GM21825 (cell line): Measurements from ENCODE around the gene WHAMM.
"Not testable (repeated sequence)": the region's sequence is repeated elsewhere in the genome, so short reads cannot be mapped to it uniquely, and the experiment has no call there.

Experiments
- ATAC-seq: cut with Tn5 transposase; IDR thresholded peaks from one replicate; pipeline ENCODE4 v1.9.1; 2021; ENCODE audit warnings: mild to moderate bottlenecking, moderate library complexity; ENCODE audit not compliant: unreplicated experiment

WHAMM gene, protein sequence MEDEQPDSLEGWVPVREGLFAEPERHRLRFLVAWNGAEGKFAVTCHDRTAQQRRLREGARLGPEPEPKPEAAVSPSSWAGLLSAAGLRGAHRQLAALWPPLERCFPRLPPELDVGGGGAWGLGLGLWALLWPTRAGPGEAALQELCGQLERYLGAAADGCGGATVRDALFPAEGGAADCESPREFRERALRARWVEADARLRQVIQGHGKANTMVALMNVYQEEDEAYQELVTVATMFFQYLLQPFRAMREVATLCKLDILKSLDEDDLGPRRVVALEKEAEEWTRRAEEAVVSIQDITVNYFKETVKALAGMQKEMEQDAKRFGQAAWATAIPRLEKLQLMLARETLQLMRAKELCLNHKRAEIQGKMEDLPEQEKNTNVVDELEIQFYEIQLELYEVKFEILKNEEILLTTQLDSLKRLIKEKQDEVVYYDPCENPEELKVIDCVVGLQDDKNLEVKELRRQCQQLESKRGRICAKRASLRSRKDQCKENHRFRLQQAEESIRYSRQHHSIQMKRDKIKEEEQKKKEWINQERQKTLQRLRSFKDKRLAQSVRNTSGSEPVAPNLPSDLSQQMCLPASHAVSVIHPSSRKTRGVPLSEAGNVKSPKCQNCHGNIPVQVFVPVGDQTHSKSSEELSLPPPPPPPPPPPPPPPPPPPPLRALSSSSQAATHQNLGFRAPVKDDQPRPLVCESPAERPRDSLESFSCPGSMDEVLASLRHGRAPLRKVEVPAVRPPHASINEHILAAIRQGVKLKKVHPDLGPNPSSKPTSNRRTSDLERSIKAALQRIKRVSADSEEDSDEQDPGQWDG

DNA sequence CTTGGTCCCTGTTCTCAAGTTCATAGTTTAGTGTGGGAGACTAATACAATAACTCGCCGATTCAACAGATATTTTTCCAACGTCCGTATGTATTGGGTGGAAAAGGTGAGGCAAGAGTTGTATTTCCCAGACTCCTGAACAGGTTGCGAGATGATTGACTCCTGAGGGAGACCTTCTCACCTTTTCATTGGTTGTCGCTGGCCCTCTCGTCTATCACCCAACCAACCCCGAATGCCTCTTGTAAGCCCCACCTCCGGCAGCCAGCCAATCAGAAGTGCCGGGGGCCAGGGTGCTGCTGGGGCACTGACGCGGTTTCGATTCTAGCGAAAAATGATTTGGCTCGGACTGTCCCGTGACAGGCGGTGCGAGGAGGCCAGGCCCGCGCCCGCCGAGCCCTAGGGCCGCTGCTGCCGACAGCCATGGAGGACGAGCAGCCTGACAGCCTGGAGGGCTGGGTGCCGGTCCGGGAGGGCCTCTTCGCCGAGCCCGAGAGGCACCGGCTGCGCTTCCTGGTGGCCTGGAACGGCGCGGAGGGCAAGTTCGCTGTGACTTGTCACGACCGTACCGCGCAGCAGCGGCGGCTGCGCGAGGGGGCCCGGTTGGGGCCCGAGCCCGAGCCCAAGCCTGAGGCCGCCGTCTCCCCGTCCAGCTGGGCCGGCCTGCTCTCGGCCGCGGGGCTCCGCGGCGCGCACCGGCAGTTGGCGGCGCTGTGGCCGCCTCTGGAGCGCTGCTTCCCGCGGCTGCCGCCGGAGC is at the start of gene WHAMM:
WHAMM (plus strand) TSS at position 321 of the 753 bp plus-strand sequence; CDS start at position 420, 99 bp downstream.
- ATAC-seq, result peak; percentile 78

DNA sequence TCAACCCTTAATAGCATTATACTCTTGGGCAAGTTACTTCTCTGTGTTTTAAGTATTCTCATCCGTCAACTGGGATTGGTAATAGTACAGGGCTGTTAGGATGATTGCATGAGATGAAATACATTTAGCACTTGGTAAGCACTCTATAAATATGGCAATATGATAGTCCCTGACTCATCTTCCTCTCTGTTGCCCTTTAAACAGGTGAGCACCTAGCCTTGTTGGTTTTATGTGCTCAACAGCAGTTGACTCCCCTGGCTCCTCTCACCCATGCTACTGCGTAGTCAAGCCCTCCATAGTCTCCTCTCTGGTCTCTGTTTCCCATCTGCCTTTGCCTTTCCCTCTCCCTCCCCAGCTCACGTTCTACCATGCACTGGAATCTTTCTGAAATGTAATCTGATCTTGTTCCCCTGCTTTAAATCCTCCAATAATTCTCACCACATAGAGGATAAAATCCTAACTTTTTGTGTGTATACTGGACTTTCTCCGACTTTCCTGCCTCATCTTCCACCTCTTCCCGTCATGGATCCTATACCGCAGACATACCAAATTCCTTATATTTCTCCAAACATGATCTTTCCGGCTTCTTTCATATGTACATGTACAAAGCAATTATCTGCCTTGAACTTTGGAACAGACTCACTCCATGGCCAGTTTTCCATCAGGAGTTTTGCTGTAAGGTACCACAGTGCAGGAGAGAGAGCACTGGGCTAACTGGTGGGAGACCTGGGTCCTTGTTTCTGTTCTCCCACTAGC is 45.9 kb upstream of the WHAMM start:
- ATAC-seq, result no peak

DNA sequence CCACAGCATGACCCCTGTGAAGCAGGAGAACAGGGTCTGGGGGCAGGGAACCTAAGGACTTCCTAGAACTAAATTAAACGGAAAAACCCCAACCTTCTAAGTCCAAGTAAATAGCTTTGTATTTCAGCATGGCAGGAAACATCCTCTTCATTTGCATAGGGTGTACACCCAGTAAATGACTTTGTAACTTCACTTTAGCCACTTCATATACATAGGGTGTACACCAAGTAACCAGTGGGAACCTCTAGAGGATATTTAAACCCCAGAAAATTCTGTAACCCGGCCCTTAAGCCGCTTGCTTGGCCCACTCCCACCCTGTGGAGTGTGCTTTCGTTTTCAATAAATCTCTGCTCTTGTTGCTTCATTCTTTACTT is 45.3 kb upstream of the WHAMM start:
- ATAC-seq, result no peak

DNA sequence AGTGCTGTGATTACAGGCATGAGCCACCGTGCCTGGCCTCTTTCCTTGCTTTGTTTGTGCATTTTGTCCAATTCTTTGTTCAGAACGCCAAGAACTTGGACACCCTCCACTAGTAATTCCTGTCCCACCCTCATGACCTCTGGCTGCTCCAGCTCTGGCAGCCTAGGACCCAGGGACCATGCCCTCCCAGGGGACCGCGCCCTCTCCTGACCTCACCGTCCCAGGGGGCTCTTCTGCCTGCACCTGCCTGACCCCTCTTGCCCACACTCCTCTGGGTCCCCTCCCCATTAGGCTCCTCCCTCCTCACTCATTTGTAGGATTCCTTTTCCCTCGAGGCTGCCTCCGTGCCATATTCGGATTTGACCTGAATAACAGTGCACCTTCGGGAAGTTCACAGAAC is 44.7 kb upstream of the WHAMM start:
- no peak for ATAC-seq

DNA sequence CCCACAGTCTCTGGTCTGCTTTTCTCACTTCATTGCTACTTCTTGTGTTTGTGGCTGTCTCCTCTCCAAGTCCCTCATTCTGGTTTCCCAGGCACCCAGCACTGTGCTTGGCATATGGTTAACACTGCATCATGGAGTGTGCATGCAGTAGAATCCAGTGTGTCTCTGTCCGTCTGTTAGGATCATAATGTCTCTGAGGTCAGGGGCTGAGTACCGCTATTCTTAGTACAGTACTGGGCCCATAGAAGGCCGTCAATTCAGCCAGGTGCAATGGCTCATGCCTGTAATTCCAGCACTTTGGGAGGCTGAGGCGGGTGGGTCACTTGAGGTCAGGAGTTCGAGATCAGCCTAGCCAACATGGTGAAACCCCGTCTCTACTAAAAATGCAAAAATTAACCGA is 43.2 kb upstream of the WHAMM start:
- ATAC-seq, result not testable (repeated sequence)

DNA sequence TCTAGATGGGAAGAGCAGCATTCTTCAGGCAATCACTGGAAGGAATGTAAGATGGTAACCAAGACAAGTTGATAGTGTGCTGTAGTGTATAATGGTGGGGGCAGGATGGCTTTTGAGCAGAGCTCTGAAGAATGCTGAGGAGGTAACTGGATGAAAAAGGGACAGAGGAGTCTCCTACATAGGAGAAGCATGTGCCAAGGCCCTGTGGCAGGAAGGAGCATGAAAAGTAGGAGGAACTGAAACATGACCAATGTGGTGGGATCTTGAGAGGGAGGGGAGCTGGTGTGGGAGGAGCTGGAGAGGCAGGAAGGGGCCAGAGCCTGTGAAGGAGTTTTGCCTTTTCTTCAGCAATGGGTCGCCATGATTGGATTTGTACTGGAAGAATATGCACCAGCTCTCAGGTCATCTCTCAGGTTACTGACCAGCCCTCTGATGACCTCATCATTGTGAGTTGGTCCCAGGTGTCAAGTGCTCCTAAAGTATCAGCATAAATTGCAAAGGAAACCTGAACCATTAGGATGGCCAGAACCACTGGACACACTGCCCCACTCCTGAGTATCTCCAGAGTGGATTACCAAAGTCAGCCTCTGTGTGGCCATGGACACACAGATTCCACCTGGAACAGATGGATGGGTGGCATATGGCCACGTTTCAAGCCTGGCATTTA is 42.1 kb upstream of the WHAMM start:
- ATAC-seq, result no peak

DNA sequence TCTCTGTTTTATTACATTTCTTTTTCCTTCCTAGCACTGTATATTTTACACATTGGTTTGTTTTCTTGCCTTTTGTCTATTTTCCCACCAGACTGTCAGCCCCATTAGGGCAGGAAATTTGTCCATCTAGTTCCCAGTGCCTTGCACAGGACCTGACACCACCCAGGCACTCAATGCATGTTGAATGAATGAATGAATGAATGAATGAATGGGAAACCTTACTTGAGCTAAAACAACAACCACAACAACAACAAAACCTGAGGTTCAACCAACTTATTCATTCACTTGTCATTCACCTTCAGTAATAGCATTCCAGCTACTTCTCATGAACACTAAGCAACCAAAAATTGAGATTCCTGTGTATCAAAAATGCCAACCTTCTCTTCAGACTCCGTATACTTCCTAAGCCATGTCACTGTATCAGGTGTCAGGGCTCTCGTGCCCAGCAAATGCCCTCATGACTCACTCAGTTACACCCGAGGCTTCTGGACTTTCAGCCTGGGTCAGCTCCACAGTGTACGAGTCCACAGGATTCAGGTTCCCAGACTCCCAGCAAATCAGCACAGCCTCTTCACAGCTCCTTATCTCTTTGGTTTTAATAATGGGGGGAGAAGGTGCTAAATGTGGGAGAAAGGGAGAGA is 40.9 kb upstream of the WHAMM start:
- ATAC-seq, result no peak

DNA sequence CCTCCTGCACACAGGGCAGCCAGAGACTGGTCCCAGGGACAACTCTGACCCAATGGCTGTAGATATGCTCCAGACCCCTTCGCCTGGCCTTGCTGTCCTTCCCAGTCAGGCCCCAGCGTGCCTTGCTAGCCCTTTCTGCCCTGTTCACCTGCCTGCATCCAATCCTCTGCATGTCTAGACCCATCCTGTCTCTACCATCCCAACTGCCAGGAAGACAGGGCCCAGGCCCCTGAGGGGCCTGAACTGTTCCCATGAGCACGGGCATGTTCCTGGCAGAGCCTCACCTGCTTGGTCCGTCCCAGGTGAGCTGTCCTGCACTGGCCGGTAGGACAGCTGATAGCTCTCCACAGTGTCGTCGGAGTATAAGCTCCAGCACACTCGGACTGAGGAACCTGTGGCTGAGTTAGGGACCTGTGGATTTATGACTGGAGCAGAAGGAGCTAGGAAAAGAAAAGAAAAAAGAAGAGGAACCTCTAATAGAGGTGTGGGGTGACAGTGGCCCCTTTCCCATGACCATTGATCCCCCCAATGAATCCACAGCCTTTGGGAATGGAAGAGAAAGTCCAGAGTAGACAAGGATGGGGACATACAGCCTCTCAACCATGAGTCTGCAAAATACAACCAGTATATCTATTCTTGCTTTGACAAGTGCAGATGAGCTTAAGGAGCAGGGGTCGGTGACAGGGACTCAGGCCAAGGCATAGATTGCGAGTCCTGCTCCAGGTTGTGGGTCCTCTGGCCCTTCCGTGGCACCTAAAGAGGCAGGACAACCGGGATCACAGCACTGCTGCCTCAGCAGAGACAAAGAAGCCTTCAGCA is 37.4 kb upstream of the WHAMM start:
- ATAC-seq, result no peak

DNA sequence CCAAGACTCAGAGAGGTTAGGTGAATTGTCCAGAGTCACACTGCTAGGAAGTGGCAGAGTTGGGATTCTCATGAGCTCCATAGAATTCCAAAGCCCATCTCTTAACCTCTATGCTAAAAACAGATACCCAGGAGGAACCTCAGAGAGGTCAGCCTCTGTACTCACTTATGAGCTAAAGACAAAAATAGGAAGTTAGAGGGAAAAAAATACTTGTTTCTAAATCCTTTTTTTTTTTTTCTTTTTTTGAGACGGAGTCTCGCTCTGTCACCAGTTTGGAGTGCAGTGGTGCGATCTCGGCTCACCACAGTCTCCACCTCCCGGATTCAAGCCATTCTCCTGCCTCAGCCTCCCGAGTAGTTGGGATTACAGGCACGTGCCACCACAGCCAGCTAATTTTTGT is 34.9 kb upstream of the WHAMM start:
- no peak for ATAC-seq

DNA sequence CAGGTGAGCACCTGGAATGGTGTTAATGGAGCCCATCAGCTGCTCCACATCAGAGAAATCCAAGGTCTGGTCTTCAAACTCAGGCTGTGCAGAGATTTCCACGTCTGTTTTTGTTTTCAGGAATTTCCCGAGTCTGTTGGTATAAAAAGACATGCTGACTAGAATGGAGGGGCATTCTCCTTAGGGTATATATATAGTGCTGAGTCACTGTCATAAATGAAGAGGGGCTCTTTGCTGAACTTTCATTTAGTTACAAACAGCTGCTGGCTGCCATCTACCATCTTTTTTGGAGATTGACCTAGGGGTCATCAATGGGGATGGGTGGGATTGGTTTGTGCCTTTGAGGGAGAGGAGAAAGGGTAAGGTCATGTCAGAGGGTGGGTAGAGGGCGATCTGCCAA is 30.7 kb upstream of the WHAMM start:
- ATAC-seq, result no peak

DNA sequence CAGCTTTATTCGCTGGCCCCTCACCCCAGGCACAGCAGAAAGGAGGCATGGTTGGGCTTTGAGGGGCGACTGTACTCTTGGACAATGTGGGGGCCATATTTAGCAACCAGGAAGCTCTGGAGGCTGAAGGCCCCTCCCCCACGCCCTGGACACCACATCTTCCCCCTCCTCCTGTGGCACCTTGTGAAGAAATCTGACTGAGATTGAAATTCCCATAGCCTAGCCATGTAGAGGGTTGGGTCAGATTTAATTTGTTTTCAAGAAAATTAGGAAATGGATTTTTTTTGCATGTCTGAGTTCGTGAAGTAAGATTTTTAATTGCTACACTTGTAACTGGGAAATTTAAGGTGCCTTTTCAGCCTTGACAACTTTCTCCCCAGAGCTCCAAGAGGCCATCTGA is 28.1 kb upstream of the WHAMM start:
- no peak for ATAC-seq

DNA sequence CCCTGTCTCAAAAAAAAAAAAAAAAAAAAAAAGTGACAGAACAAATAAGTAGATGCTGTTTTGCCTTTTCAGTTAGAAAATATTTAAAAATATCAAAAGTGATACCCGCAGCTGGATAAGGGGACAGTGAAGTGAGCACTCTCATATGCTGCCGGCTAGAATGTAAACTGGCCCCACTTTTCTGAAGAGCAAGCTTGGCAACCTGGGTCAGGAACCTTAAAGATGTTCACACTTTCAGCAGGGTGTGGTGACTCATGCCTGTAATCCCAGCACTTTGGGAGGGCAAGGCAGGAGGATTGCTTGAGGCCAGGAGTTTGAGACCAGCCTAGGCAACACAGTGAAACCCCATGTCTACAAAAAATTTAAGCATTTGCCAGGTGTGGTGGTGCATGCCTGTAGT is 20.9 kb upstream of the WHAMM start:
- no peak for ATAC-seq

DNA sequence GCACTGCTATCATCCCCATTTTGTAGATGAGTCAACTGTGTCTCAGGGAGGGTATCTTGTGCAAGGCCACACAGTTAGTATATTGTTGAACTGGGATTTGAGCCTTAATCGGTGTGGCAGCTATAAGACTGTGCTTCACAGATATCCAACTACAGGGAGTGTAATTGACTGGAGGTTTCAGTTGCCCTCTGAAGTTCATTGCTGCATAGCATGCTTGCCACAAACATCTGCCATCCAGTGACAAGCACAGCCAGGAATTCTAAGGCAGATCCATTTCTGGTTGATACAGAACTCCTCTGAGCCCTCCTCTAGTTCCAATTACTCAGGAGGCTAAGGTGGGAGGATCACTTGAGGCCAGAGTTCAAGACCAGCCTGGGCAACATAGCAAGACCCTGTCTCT is 19.9 kb upstream of the WHAMM start:
- no peak for ATAC-seq

DNA sequence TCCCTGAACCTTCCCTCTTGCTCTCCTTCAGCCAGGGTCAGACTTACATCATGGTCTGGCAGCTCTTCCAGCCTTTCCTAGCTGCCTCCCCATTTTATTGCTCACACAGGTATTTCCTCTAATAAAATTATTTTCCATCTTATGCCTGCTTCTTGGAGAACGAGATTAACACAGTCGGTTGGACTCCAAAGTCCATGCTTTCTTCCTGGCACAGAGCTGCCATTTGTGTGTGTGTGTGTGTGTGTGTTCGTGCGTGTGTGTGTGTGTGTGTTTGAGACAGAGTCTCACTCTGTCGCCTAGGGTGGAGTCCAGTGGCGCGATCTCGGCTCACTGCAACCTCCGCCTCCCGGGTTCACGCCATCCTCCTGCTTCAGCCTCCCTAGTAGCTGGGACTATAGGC is 19.1 kb upstream of the WHAMM start:
- ATAC-seq, result no peak

DNA sequence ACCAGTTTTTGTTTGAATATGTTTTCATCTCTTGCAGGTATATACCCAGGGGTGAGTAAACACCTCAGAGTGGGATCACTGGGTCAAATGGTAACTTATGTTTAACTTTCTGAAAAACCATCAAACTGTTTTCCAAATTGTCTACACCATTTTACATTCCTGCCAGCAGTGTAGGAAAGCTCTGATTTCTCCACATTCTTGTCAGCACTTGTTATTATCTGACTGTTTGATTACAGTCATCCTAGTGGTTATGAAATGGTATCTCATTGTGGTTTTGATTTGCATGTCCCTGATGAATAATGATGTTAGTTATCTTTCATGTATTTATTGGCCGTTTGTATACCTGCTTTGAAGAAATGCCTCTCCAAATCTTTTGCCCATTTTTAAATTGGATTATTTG is 17.4 kb upstream of the WHAMM start:
- no peak for ATAC-seq

DNA sequence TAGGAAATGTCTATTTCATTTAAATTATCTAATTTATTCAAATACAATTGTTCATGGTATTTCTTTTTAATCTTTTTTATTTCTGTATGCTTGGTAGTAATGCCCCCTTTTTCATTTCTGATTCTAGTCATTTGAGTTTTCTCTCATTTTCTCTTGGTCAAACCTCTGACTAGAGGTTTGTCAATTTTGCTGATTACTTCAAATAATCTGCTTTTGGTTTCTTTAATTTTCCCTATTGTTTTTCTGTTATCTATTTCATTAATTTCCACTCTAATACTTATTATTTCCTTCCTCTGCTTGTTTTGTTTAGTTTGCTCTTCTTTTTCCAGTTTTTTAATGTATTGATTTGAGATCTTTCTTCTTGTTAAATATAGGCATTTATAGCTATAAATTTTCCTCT is 15.7 kb upstream of the WHAMM start:
- ATAC-seq, result no peak

DNA sequence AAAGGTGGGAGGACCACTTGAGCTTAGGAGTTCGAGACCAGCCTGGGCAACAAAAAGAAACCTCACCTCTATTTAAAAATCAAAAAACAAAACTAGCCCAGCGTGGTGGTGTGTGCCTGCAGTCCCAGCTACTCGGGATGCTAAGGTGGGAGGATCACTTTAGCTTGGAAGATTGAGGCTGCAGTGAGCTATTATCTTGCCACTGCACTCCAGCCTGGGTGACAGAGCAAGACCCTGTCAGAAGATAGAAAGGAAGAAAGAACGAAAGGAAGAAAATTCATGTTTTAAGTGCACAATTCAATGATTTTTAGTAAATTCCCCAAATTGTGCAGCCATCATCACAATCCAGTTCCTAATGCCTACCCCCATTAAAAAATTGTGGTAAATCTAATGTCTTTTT is 11.3 kb upstream of the WHAMM start:
- no peak for ATAC-seq

DNA sequence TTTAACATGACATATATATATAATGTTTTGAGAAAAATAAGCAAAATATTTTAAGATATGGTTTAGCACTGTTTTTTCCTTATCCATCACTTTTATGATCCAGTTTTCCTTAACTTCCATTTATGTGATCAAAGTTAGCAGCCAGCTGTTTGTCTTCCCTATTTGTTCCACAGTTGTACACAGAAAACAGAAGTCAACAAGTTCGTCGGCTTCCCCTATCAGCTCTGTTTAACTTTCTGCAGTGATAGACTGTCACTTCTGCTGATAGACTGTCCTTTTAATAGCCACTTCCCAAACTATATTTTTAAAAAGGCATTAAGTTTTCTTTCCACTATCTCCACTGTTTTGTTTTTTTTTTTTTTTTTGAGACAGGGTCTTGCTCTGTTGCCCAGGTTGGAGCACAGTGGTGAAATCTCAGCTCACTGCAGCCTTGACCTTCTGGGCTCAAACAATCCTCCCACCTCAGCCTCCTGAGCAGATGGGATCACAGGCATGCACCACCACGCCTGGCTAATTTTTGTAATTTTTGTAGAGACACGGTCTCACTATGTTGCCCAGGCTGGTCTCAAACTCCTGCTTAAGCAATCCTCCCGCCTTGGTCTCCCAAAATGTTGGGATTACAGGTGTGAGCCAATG is 10.8 kb upstream of the WHAMM start:
- no peak for ATAC-seq
